ENCODE results near the gene THPO.

The THPO gene

GRCh38 chr3:184380185-184380626 lies 2.2 kb upstream of the THPO start:
- no peak for TF ChIP-seq GATA2 (IDR thresholded peaks at IDR 0.05; ENCODE audit: low read depth, low read length)

- TF ChIP-seq GATA3 (IDR thresholded peaks at IDR 0.05; ENCODE audit: low read depth, low read length) (no peak), GATA2 (IDR thresholded peaks at IDR 0.05; ENCODE audit: low read depth, low read length) (no peak)
These were observed 1.6 kb upstream of the THPO start, which contains the start of gene CHRD for GRCh38 chr3:184379358-184380184. Gene CHRD (plus strand): TSS chr3:184380054. CDS start chr3:184380319, 265 bp downstream.

GRCh38 chr3:184378651-184379357 lies 797 bp upstream of the THPO start:
- TF ChIP-seq GATA3 (IDR thresholded peaks at IDR 0.05; ENCODE audit: low read depth, low read length) (no peak), GATA2 (IDR thresholded peaks at IDR 0.05; ENCODE audit: low read depth, low read length) (no peak)

- no peak for TF ChIP-seq GATA2 (IDR thresholded peaks at IDR 0.05; ENCODE audit: low read depth, low read length)
- TF ChIP-seq GATA3 (IDR thresholded peaks at IDR 0.05; ENCODE audit: low read depth, low read length), result no peak
These were observed 633 bp downstream of the THPO start for GRCh38 chr3:184377374-184377773.

- no peak for TF ChIP-seq GATA3 (IDR thresholded peaks at IDR 0.05; ENCODE audit: low read depth, low read length)
- no peak for TF ChIP-seq GATA2 (IDR thresholded peaks at IDR 0.05; ENCODE audit: low read depth, low read length)
These were observed 2.1 kb downstream of the THPO start for GRCh38 chr3:184375747-184376461.

GRCh38 chr3:184373422-184373821 lies 4.6 kb downstream of the THPO start:
- TF ChIP-seq GATA2 (IDR thresholded peaks at IDR 0.05; ENCODE audit: low read depth, low read length) (no peak), GATA3 (IDR thresholded peaks at IDR 0.05; ENCODE audit: low read depth, low read length) (no peak)

- TF ChIP-seq GATA3 (IDR thresholded peaks at IDR 0.05; ENCODE audit: low read depth, low read length) (no peak), GATA2 (IDR thresholded peaks at IDR 0.05; ENCODE audit: low read depth, low read length) (no peak)
These were observed 5.1 kb downstream of the THPO start for GRCh38 chr3:184372911-184373310.

- TF ChIP-seq GATA2 (IDR thresholded peaks at IDR 0.05; ENCODE audit: low read depth, low read length) (no peak), GATA3 (IDR thresholded peaks at IDR 0.05; ENCODE audit: low read depth, low read length) (no peak)
These were observed 5.6 kb downstream of the THPO start for GRCh38 chr3:184372296-184372821.

- no peak for TF ChIP-seq GATA2 (IDR thresholded peaks at IDR 0.05; ENCODE audit: low read depth, low read length)
These were observed 6.4 kb downstream of the THPO start for GRCh38 chr3:184371570-184372018.

- TF ChIP-seq GATA2 (IDR thresholded peaks at IDR 0.05; ENCODE audit: low read depth, low read length) (no peak), GATA3 (IDR thresholded peaks at IDR 0.05; ENCODE audit: low read depth, low read length) (no peak)
These were observed 9.3 kb downstream of the THPO start for GRCh38 chr3:184368586-184369183.

GRCh38 chr3:184368116-184368515 lies 9.9 kb downstream of the THPO start:
- TF ChIP-seq GATA2 (IDR thresholded peaks at IDR 0.05; ENCODE audit: low read depth, low read length) (no peak), GATA3 (IDR thresholded peaks at IDR 0.05; ENCODE audit: low read depth, low read length) (no peak)

GRCh38 chr3:184366619-184367289 lies 11.3 kb downstream of the THPO start:
- TF ChIP-seq GATA2 (IDR thresholded peaks at IDR 0.05; ENCODE audit: low read depth, low read length) (no peak), GATA3 (IDR thresholded peaks at IDR 0.05; ENCODE audit: low read depth, low read length) (no peak)

Measured in SH-SY5Y (cell line).